HG03558 (cell line): ENCODE data around the gene ZNF124.
A peak's percentile ranks its signal among the peaks of the same experiment; 100 is the strongest.
"Not testable (repeated sequence)": the region's sequence is repeated elsewhere in the genome, so short reads cannot be mapped to it uniquely, and the experiment has no call there.

Source experiments
- ATAC-seq: cut with Tn5 transposase; IDR thresholded peaks from one replicate; pipeline ENCODE4 v1.9.1; 2021; ENCODE audit warnings: moderate number of reproducible peaks; ENCODE audit not compliant: unreplicated experiment; ENCODE audit errors: extremely low read depth

ZNF124 gene

DNA sequence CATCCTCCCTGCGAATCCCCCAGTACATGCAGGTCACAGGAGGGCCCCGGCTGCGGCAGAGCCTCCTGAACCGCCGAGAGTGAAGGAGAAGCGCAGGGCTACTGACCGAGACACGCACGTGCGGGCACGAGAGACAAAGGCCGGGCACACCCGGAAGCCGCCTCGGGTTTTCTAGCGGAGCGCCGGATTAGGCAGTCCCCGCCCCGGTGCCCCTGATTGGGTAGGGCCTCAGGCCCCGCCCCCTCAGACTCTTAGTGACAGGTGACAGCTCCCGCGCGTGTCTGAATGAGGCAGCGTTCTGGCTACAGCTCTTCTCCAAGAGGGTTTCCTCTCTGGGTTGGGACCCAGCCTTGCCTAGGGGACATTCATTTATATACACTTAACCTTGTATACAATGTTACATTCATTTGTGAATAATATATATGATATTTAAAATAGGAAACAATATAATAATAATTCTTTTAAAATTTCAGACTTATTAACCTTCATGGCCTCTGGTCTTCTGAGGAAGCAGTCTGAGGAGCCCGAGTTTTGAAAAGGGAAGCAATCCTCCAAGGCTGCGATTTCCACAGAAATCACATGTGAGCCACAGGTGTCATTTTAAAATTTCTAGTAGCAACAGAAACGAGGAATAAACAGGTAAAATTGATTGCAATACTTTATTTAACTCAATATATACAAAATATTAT lies at the start of gene ZNF124:
Gene ZNF124 (minus strand): TSS at position 146 of the 689 bp plus-strand sequence. CDS start 143 bp downstream, at position 3.
- peak; percentile 95 for ATAC-seq

DNA sequence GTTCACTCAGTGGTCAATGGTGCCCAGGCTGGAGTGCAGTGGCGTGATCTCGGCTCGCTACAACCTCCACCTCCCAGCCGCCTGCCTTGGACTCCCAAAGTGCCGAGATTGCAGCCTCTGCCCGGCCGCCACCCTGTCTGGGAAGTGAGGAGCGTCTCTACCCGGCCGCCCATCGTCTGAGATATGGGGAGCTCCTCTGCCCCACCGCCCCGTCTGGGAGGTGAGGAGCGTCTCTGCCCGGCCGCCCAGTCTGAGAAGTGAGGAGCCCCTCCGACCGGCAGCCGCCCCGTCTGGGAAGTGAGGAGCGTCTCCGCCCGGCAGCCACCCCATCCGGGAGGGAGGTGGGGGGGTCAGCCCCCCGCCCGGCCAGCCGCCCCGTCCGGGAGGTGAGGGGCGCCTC lies 48.5 kb upstream of the ZNF124 start:
- not testable (repeated sequence) for ATAC-seq

GRCh38 chr1:247218121-247218651 lies 46.4 kb upstream of the ZNF124 start:
- no peak for ATAC-seq

- ATAC-seq: no peak
Observed at GRCh38 chr1:247216261-247216660, 44.4 kb upstream of the ZNF124 start.

- no peak for ATAC-seq
Observed at GRCh38 chr1:247212627-247213617, 41.1 kb upstream of the ZNF124 start.

GRCh38 chr1:247212012-247212411 lies 40.2 kb upstream of the ZNF124 start:
- ATAC-seq: peak; percentile 45

GRCh38 chr1:247211339-247211738 lies 39.5 kb upstream of the ZNF124 start:
- no peak for ATAC-seq

- ATAC-seq: peak; percentile 81
Observed at GRCh38 chr1:247210376-247211117, 38.7 kb upstream of the ZNF124 start.

DNA sequence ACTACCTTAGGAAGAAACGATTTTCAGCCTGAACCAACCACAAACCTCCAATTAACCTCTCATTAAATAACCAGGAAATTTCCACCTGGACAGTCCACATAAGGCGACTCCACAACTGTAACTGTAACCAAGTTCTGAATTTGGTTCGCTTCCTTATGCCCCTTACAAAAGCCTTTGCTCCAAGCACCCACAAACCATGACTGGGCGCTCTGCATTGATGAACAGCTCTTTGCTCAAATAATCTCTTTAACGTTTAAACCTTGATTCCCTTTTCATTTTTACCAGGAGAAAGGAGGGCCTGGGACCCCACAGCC lies 38.2 kb upstream of the ZNF124 start:
- ATAC-seq: no peak

- no peak for ATAC-seq
Observed at GRCh38 chr1:247209396-247209795, 37.6 kb upstream of the ZNF124 start.

GRCh38 chr1:247204177-247204647 lies 32.4 kb upstream of the ZNF124 start:
- no peak for ATAC-seq

DNA sequence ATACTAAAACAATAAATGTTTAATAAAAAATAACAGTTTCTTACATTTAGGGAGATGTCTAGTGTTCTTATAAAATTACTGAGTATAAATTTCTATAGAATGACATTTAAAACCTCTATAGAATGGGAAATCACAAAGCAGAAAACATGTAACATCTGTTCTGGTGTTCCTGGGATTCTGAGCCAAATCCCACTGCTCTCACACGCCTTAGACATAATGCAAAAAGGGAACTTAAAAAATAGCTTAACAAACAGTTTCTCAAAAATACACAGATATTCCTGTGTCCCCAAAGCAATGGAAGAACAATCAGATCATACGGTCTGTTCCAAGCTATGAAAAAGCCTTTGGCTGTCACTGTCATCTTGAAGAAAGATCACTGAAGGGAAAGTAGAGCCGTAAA lies 27.0 kb upstream of the ZNF124 start:
- ATAC-seq: no peak

GRCh38 chr1:247193958-247194357 lies 22.1 kb upstream of the ZNF124 start:
- ATAC-seq: no peak

DNA sequence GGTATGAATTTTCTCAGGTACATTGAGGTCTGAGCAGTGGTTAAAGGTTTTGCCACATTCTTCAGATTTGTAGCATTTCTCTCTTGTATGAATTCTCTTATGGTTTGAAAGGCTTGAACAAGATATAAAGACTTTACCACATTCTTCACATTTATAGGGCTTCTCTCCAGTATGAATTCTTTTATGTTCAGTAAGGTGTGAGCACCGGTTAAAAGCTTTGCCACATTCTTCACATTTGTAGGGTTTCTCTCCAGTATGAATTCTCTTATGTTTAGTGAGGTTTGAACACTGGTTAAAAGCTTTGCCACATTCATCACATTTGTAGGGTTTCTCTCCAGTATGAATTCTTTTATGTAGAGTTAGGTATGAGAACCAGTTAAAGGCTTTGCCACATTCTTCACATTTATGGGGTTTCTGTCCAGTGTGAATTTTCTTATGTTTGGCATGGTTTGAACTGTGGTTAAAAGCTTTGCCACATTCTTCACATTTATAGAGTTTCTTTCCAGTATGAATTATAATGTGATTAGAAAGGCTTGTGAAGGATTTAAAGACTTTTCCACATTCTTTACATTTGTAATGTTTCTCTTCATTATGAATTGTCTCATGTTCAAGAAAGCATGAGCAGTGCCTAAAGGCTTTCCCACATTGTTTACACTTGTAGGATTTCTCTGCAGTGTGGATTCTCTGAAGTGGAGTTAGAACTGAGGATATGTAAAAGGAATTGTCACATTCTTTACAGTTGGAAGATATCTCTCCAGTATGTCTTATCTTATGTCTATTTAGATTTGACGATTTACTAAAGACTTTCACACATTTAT lies 18.4 kb upstream of the ZNF124 start:
- no peak for ATAC-seq

GRCh38 chr1:247185667-247186066 lies 13.8 kb upstream of the ZNF124 start:
- ATAC-seq: no peak

- ATAC-seq: no peak
Observed at GRCh38 chr1:247184254-247184653, 12.4 kb upstream of the ZNF124 start.

DNA sequence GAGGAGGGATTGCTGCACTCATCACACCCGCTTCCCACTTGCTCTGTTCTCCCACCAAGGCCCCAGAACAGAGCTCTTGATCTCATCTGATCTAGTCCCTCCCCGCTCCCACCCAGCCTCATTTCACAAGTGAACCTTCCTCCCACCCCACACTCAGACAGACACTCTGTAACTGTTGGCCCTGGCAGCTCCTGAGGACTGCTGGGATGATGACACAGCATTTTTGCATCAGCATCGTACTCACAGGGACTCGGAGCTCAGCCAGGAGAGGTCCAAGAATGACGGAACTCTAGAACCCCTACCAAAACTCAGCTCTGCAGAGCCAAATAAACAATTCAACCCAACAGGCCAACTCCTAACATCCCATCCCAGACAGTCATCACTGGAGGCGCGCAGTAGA lies 11.2 kb upstream of the ZNF124 start:
- no peak for ATAC-seq

DNA sequence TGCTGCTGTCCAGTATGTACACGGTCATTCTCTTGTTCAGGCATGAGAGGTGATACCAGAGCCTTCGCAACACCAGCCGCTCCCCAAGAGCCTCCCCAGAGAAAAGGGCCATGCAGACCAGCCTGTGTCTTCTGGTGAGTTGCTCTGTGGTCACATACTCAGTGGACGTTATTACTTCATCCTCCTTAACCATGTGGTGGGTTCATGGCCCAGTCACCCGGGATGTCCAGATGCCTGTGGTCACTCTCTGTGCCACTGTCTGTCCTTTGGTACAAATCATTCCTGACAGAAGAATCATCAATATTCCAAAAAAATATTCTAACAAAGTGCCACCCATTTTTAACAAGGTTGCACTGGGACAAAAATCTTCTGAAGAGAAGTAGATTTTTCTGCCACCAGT lies 8.8 kb upstream of the ZNF124 start:
- ATAC-seq: no peak

- no peak for ATAC-seq
Observed at GRCh38 chr1:247177755-247178154, 5.9 kb upstream of the ZNF124 start.

- ATAC-seq: no peak
Observed at GRCh38 chr1:247175458-247175857, 3.6 kb upstream of the ZNF124 start.
